Measurements from ENCODE around the gene ICOSLG.
"Not testable (repeated sequence)": the region's sequence is repeated elsewhere in the genome, so short reads cannot be mapped to it uniquely, and the experiment has no call there.

ICOSLG gene

GRCh38 chr21:44240842-44241241, at the start of gene ICOSLG:
Gene ICOSLG, minus strand, starts transcription at chr21:44240943. Its CDS starts 126 bp downstream, at chr21:44240817.
- not testable (repeated sequence) for DNase-seq (ENCODE audit: low spot score)

- DNase-seq (ENCODE audit: low spot score) = no peak
Measured at GRCh38 chr21:44289381-44290010, 48.8 kb upstream of the ICOSLG start.

GRCh38 chr21:44288251-44289110, 47.7 kb upstream of the ICOSLG start:
- no peak for DNase-seq (ENCODE audit: low spot score)

GRCh38 chr21:44286716-44287632, 46.2 kb upstream of the ICOSLG start:
- DNase-seq (ENCODE audit: low spot score) = no peak

GRCh38 chr21:44286086-44286715, 45.5 kb upstream of the ICOSLG start:
- DNase-seq (ENCODE audit: low spot score) = no peak

GRCh38 chr21:44285138-44285992, 44.6 kb upstream of the ICOSLG start, which contains the start of gene AIRE:
Gene AIRE, plus strand, starts transcription at chr21:44285876. Its CDS starts 131 bp downstream, at chr21:44286007.
- peak; percentile 81 for DNase-seq (ENCODE audit: low spot score)

GRCh38 chr21:44283948-44284347, 43.2 kb upstream of the ICOSLG start:
- DNase-seq (ENCODE audit: low spot score) = no peak

- DNase-seq (ENCODE audit: low spot score) = not testable (repeated sequence)
Measured at GRCh38 chr21:44283211-44283785, 42.6 kb upstream of the ICOSLG start.

GRCh38 chr21:44282370-44282769, 41.6 kb upstream of the ICOSLG start:
- DNase-seq (ENCODE audit: low spot score) = no peak

GRCh38 chr21:44281801-44282200, 41.1 kb upstream of the ICOSLG start:
- no peak for DNase-seq (ENCODE audit: low spot score)

GRCh38 chr21:44279354-44280260, 38.9 kb upstream of the ICOSLG start:
- DNase-seq (ENCODE audit: low spot score) = no peak

- no peak for DNase-seq (ENCODE audit: low spot score)
Measured at GRCh38 chr21:44275041-44275440, 34.3 kb upstream of the ICOSLG start.

- DNase-seq (ENCODE audit: low spot score) = no peak
Measured at GRCh38 chr21:44273046-44273445, 32.3 kb upstream of the ICOSLG start.

GRCh38 chr21:44272284-44272858, 31.6 kb upstream of the ICOSLG start:
- no peak for DNase-seq (ENCODE audit: low spot score)

GRCh38 chr21:44271558-44272283, 31.0 kb upstream of the ICOSLG start:
- no peak for DNase-seq (ENCODE audit: low spot score)

- DNase-seq (ENCODE audit: low spot score) = no peak
Measured at GRCh38 chr21:44269090-44269489, 28.3 kb upstream of the ICOSLG start.

- no peak for DNase-seq (ENCODE audit: low spot score)
Measured at GRCh38 chr21:44267655-44268142, 27.0 kb upstream of the ICOSLG start.

- DNase-seq (ENCODE audit: low spot score) = no peak
Measured at GRCh38 chr21:44265734-44266270, 25.1 kb upstream of the ICOSLG start.

Data from hepatic stellate cell (primary cell).